Measurements from ENCODE around the gene RTP3.

DNA sequence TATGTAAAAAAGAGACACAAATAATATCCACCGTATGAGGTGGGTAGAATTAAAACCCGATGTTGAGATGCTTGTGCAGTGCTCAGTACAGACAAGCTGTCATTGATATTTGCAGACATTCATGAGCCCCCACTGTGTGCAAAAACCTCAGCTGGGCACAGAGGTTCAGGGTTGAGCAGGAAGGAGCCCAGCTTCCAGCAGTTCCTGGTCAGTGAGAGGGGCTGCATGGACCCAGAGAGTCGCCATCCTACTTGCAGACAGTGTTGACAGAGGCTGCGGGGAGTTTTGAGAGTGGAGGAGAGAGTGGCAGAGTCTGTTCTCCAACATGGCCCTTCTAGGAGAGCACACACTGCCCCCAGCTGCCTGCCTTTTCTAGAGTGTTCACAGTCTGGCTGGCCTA, 26.9 kb upstream of the RTP3 start:
- TF ChIP-seq, protein P1, sequence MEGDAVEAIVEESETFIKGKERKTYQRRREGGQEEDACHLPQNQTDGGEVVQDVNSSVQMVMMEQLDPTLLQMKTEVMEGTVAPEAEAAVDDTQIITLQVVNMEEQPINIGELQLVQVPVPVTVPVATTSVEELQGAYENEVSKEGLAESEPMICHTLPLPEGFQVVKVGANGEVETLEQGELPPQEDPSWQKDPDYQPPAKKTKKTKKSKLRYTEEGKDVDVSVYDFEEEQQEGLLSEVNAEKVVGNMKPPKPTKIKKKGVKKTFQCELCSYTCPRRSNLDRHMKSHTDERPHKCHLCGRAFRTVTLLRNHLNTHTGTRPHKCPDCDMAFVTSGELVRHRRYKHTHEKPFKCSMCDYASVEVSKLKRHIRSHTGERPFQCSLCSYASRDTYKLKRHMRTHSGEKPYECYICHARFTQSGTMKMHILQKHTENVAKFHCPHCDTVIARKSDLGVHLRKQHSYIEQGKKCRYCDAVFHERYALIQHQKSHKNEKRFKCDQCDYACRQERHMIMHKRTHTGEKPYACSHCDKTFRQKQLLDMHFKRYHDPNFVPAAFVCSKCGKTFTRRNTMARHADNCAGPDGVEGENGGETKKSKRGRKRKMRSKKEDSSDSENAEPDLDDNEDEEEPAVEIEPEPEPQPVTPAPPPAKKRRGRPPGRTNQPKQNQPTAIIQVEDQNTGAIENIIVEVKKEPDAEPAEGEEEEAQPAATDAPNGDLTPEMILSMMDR (IDR thresholded peaks at IDR 0.05): no peak
- no peak for TF ChIP-seq POLR2A (IDR thresholded peaks at IDR 0.05)
